NB4 (cell line): Measurements from ENCODE around the gene MCTP1.
A peak's percentile ranks its signal among the peaks of the same experiment; 100 is the strongest.

Experiments
- DNase-seq: peaks from one replicate; pipeline ENCODE4 v3.0.0; 2010; ENCODE audit warnings: low read depth
- H3K4me3 ChIP-seq: one replicate; pipeline ENCODE4 v1.5.1; 2011; ENCODE audit warnings: mild to moderate bottlenecking, low read depth, low read length, moderate library complexity
- MYC ChIP-seq: IDR thresholded peaks from 2 replicates; pipeline ENCODE4 v1.6.1; 2011; ENCODE audit warnings: low read depth, low read length
- POLR2A ChIP-seq: IDR thresholded peaks from 2 replicates; pipeline ENCODE4 v1.6.1; 2011; ENCODE audit warnings: mild to moderate bottlenecking; ENCODE audit not compliant: insufficient read length; ENCODE audit errors: extremely low read depth
- TF ChIP-seq, protein P1 (sequence below): IDR thresholded peaks from 2 replicates; pipeline ENCODE4 v1.6.1; 2011; ENCODE audit warnings: low read depth, low read length
- TF ChIP-seq, protein P2 (sequence below): IDR thresholded peaks from one replicate; pipeline ENCODE4 v1.5.1; 2012; ENCODE audit warnings: low read depth, low read length

Gene MCTP1

DNA sequence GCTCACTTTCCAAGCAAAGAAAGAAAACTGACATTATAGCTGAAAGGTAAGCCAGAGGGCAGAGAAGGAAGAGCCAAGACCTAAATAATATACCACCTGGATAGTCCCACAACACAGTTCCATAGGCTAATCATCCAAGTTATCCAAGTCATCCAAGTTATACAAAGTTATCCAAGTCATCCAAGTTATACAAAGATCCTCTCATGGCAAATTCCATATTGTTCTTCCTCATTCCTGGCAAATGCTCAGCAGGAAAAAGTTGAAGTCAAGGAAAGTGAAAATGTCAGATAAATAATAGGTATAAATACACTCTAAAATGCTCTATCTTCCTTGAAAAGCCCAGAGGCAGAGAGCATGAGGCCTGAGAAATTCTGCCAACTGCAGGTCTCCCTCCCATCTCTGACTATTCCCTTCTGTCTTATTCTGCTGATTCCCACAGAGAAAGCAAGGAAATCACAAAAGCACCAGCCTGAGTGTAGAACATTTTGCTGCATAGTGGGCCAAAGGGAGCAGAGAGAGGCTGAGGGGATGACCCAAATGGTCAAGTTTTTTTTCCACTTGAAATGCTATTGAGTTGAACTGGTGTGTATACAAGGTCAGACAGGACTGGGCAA lies 12.5 kb downstream of the MCTP1 start:
- no peak for DNase-seq
- TF ChIP-seq POLR2A = no peak
- TF ChIP-seq, protein P1, sequence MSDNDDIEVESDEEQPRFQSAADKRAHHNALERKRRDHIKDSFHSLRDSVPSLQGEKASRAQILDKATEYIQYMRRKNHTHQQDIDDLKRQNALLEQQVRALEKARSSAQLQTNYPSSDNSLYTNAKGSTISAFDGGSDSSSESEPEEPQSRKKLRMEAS = no peak
- TF ChIP-seq MYC = no peak
- TF ChIP-seq, protein P2, sequence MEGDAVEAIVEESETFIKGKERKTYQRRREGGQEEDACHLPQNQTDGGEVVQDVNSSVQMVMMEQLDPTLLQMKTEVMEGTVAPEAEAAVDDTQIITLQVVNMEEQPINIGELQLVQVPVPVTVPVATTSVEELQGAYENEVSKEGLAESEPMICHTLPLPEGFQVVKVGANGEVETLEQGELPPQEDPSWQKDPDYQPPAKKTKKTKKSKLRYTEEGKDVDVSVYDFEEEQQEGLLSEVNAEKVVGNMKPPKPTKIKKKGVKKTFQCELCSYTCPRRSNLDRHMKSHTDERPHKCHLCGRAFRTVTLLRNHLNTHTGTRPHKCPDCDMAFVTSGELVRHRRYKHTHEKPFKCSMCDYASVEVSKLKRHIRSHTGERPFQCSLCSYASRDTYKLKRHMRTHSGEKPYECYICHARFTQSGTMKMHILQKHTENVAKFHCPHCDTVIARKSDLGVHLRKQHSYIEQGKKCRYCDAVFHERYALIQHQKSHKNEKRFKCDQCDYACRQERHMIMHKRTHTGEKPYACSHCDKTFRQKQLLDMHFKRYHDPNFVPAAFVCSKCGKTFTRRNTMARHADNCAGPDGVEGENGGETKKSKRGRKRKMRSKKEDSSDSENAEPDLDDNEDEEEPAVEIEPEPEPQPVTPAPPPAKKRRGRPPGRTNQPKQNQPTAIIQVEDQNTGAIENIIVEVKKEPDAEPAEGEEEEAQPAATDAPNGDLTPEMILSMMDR = no peak

DNA sequence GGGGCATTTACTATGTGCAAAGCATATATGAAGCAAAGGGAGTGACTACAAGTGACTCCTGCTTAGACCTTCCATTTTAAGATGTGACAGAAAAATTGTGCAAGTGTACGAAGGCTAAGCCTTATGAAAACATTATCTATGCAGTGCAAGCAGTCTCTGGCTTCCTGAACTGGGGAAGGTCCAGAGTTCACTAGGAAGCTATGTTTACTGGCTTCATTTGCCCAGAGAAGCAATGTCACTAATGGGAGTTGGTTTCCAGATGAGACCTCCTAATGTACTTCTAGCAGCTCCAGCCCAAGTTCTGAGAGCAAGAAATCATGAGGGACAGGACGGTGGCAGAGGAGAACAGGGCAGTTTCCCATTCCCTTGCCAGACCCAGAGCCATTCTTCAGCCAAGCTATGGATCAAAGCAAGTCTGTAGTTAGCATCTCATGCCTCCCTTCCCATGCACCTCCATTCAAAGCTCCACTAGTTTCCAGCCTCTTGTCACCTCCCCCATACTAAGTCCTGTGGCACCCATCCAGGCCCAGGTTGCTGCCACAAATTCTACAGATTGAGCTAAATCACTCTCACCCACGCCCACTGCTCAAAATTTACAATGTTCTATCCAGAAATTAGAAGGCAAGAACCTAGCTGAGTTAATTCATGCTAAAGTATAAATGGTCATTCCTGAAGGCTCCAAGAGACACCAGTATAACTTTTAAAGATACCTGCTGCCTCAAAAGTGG lies 21.8 kb downstream of the MCTP1 start:
- no peak overlapping the region for H3K4me3 ChIP-seq
- TF ChIP-seq, protein P2 = no peak
- TF ChIP-seq POLR2A = no peak
- no peak for TF ChIP-seq MYC
- TF ChIP-seq, protein P1 = no peak
- no peak for DNase-seq

More for the DNA sequence above, 12.5 kb downstream of the MCTP1 start:
- H3K4me3 ChIP-seq = no peak overlapping the region

DNA sequence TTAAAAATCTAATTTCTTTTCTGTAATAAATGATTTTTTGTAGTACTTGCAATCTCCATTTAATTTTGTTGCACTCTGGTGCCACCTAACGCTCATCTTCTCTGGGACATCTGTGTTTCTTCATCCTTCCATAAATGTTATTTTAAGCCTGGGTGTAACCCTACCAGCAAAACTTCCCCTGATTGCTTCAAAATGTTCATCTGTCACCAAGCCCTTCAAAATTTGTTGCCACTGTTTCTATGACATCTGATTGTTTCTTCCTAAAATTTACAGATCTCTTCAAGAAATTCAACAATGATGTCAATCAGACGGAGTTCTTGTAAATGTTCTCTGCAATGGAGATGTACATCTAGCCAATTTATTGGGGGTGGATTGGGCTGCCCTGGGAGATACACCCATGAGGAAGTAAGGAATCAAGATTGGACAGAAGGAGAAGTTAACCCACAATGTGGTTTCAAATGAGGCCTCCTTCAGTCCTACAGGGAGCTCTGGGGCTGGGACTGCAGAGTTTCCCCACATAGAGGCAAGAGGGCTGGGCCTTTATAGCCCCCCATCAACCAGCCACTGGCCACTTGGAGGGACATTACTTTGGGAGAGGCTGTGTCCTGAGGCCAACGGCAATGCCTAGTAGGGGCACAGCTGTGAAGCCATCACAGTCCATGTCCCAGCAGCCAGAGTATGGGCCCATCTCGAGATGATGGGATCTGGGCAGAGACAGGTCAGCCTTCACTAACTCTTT lies 23.3 kb downstream of the MCTP1 start:
- no peak for TF ChIP-seq MYC
- TF ChIP-seq, protein P2 = peak; percentile 53
- TF ChIP-seq, protein P1 = no peak
- peak; percentile 73 for DNase-seq
- H3K4me3 ChIP-seq = no peak overlapping the region

DNA sequence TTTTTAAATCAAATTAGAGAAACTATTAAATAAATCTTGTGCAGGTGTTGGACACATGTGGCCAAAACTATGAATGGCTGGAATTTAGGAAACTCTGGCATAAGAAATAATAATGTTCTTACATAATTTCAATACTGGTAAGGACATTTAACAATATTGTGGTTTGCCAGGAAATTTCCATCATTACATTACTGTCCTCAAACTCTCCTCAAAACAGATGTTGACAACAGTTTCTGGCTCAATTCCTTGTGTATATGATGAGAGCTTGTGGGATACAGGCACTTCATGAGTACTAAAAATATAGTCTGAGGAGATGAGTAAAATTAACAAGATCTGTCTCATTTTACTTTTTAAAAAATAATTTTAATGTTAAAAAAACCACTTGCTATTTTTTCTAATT lies 27.9 kb downstream of the MCTP1 start:
- TF ChIP-seq, protein P2 = no peak
- TF ChIP-seq POLR2A = no peak
- TF ChIP-seq MYC = no peak
- no peak for DNase-seq
- H3K4me3 ChIP-seq = no peak overlapping the region

DNA sequence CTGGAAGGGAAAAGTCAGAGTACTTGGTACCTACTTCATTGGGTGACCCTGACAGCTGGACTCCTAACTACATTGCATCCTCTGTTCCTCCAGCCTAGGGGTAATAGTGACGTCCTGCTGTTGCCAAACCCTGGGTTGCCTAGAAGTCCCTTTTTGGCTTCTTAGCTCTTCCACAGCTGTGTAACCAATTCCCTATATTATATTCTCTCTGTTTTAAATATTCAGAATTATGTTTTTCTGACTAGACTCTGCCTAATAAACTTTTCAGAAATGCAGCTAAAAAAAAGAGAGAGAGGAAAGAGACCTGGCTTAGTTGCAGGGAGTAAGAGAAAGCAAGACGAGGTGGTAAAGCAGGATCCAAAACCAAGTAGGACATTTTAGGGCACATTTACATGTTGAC lies 28.4 kb downstream of the MCTP1 start:
- TF ChIP-seq, protein P2 = no peak
- no peak for TF ChIP-seq POLR2A
- no peak for TF ChIP-seq MYC
- TF ChIP-seq, protein P1 = no peak
- H3K4me3 ChIP-seq = no peak overlapping the region
- DNase-seq = no peak
